Measurements from ENCODE around the gene ARHGEF12. TPM values are rescaled to one million over a fixed set of nuclear protein-coding genes. Genes with fewer than 3 reads are reported as not detected.
A peak's percentile ranks its signal among the peaks of the same experiment; 100 is the strongest.

ARHGEF12 gene
- polyA plus RNA-seq, 1 donor (not counting 4 experiments of a cell fraction or from before 2014, with no cell fraction given) = 28.8 TPM

- Histone ChIP-seq H2AFZ (ENCODE audit: control insufficient read depth, low read length) (no peak overlapping the region), H3K27ac (ENCODE audit: control insufficient read depth, insufficient read depth, low read length) (peak overlapping the region; percentile 55), H3K9ac (ENCODE audit: control insufficient read depth, extremely low read depth, insufficient read depth, low read length) (no peak overlapping the region)
Observed at GRCh38 chr11:120331301-120331996, 4.8 kb upstream of the ARHGEF12 start.

DNA sequence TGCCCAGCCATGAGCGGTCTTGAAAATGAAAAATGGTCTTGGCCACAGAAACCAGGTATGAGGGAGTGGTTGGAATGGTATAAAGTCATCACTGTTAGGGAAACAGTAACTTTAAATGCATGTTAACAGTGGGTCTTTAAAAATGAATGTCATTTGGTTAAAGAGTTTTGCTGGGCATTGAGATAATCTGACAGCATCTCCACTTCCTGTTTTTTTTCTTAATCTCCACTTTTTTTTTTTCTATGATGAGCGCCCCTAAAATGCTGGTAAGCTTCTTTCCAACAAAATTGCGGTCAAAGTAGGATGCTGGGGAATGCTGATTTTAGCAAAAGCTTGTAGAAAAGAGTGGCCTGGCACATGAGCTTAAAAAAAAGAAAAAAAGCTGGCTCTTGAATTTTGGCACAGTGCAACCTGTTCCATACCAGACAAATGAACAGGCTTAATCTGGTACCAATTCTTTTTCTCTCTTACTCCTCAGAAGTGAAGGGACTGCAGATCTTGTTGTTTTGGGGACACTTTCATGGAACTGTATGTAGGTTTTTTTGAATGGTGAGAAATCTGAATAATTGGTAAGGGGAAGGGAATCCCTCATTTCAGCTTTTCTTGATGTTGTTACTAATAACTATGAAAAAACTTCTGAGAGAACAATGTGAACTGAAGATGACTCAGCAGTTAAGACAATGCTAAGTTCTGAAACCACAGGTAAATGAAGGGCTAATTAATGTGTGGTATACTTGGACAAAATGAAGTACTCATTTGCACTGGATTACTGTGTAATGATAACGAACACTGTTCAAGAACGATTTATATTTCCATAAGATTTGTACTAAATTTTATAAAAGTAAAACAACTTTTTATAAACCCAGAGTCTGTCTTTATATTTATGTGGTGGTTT is 3.1 kb upstream of the ARHGEF12 start:
- Histone ChIP-seq H3K4me1 (ENCODE audit: control insufficient read depth, extremely low read depth, insufficient read depth, low read length) (peaks cover 41% of the 10 kb centered on the region), H3K9ac (ENCODE audit: control insufficient read depth, extremely low read depth, insufficient read depth, low read length) (no peak overlapping the region), H3K4me2 (ENCODE audit: control insufficient read depth, extremely low read depth, insufficient read depth, low read depth, low read length) (no peak overlapping the region), H3K36me3 (ENCODE audit: control insufficient read depth in 2 of 2, extremely low read depth in 1 of 2, insufficient read depth in 2 of 2, low read length in 2 of 2) (peaks cover 3 to 7% of the 10 kb centered on the region in 2 experiments), H2AFZ (ENCODE audit: control insufficient read depth, low read length) (no peak overlapping the region), H4K20me1 (ENCODE audit: control insufficient read depth, extremely low read depth, insufficient read depth, low read length) (peaks cover 8% of the 10 kb centered on the region), H3K4me3 (ENCODE audit: control insufficient read depth in 2 of 3, extremely low read depth in 1 of 3, insufficient read depth in 2 of 3, low read depth in 1 of 3, low read length in 3 of 3) (no peak overlapping the region), H3K79me2 (ENCODE audit: control insufficient read depth, insufficient read depth, low read length) (peaks cover 14% of the 10 kb centered on the region), H3K27ac (ENCODE audit: control insufficient read depth, insufficient read depth, low read length) (no peak overlapping the region), H3K27me3 (ENCODE audit: control insufficient read depth, extremely low read depth, insufficient read depth, low read length) (no peaks in the 10 kb centered on the region), H3K9me3 (ENCODE audit: control insufficient read depth, low read depth, low read length) (no peaks in the 10 kb centered on the region), H3K9me1 (ENCODE audit: control insufficient read depth, extremely low read depth, insufficient read depth, low read length) (no peaks in the 10 kb centered on the region)
- FAIRE-seq = no peak
- no peak for DNase-seq (ENCODE audit: low read depth, low spot score)
- dilution Hi-C loops (cut with MboI; ENCODE audit: extremely low pct_ligation_motif_present, low sequenced_read_pairs) = no loop called here
- TF ChIP-seq CTCF (optimal IDR thresholded peaks at IDR 0.05 in 1 of 3, IDR thresholded peaks at IDR 0.05 in 1 of 3, conservative IDR thresholded peaks at IDR 0.05 in 1 of 3; ENCODE audit: extremely low read depth in 1 of 3, insufficient read depth in 2 of 3, low read length in 3 of 3) (no peak), EZH2 (IDR thresholded peaks at IDR 0.05; ENCODE audit: low read length) (no peak)

More at GRCh38 chr11:120331301-120331996, 4.8 kb upstream of the ARHGEF12 start:
- Histone ChIP-seq H3K9me3 (ENCODE audit: control insufficient read depth, low read depth, low read length) (no peaks in the 10 kb centered on the region), H4K20me1 (ENCODE audit: control insufficient read depth, extremely low read depth, insufficient read depth, low read length) (no peaks in the 10 kb centered on the region), H3K79me2 (ENCODE audit: control insufficient read depth, insufficient read depth, low read length) (no peaks in the 10 kb centered on the region), H3K36me3 (ENCODE audit: control insufficient read depth in 2 of 2, extremely low read depth in 1 of 2, insufficient read depth in 2 of 2, low read length in 2 of 2) (peaks cover 3 to 7% of the 10 kb centered on the region in 2 experiments), H3K27me3 (ENCODE audit: control insufficient read depth, extremely low read depth, insufficient read depth, low read length) (no peaks in the 10 kb centered on the region), H3K4me1 (ENCODE audit: control insufficient read depth, extremely low read depth, insufficient read depth, low read length) (peaks cover 38% of the 10 kb centered on the region), H3K9me1 (ENCODE audit: control insufficient read depth, extremely low read depth, insufficient read depth, low read length) (no peaks in the 10 kb centered on the region), H3K4me3 (ENCODE audit: control insufficient read depth in 2 of 3, extremely low read depth in 1 of 3, insufficient read depth in 2 of 3, low read depth in 1 of 3, low read length in 3 of 3) (no peak overlapping the region), H3K4me2 (ENCODE audit: control insufficient read depth, extremely low read depth, insufficient read depth, low read depth, low read length) (peak overlapping the region; percentile 62)
- peak; percentile 58 for DNase-seq (ENCODE audit: low read depth, low spot score)
- TF ChIP-seq CTCF (optimal IDR thresholded peaks at IDR 0.05 in 1 of 3, IDR thresholded peaks at IDR 0.05 in 1 of 3, conservative IDR thresholded peaks at IDR 0.05 in 1 of 3; ENCODE audit: extremely low read depth in 1 of 3, insufficient read depth in 2 of 3, low read length in 3 of 3) (no peak), EZH2 (IDR thresholded peaks at IDR 0.05; ENCODE audit: low read length) (no peak)
- dilution Hi-C loops (cut with MboI; ENCODE audit: extremely low pct_ligation_motif_present, low sequenced_read_pairs) = no loop called here
- peak; percentile 67 for FAIRE-seq
